ENCODE results near the gene CAPN1. TPM values are rescaled to one million over a fixed set of nuclear protein-coding genes. Genes with fewer than 3 reads are reported as not detected.

CAPN1 gene
- total RNA-seq, 1 experiment from 2014 or later: 111 TPM

GRCh38 chr11:65215441-65216076 is 33.8 kb downstream of the CAPN1 start:
- no peak overlapping the region for H3K4me3 Mint-ChIP-seq (ENCODE audit: unreplicated experiment)
- H3K9me3 Mint-ChIP-seq (ENCODE audit: unreplicated experiment): peaks cover 8% of the 10 kb centered on the region
- DNase-seq (ENCODE audit: unreplicated experiment): no peak
- TF ChIP-seq CTCF (IDR thresholded peaks at IDR 0.05; ENCODE audit: unreplicated experiment): no peak
- POLR2A ChIA-PET: interaction anchor here (0.7 to 1.2 kb wide), 5 partner anchors 24 to 1049 kb away, joined by 3 to 4 read pairs (median 3); no protein-coding TSS in a partner anchor
- CTCF ChIA-PET: interaction anchor here (0.8 kb wide), 1 partner anchor 127 kb away, joined by 3 read pairs; no protein-coding TSS in a partner anchor
- H3K36me3 Mint-ChIP-seq (ENCODE audit: insufficient read depth, unreplicated experiment): peaks cover 8% of the 10 kb centered on the region
- intact Hi-C loops (cut with micrococcal nuclease): no loop called here
- H3K4me1 Mint-ChIP-seq (ENCODE audit: insufficient read depth, unreplicated experiment): peaks cover 12% of the 10 kb centered on the region
- H3K27me3 Mint-ChIP-seq (ENCODE audit: insufficient read depth, unreplicated experiment): no peaks in the 10 kb centered on the region
- BruUV-seq (replicated peaks): no TSS peak
- H3K27ac Mint-ChIP-seq (ENCODE audit: low read depth, unreplicated experiment): no peak overlapping the region

- no peak for TF ChIP-seq CTCF (IDR thresholded peaks at IDR 0.05; ENCODE audit: unreplicated experiment)
- ChIA-PET POLR2A (no interaction called here), CTCF (no interaction called here)
- Mint-ChIP-seq H3K36me3 (ENCODE audit: insufficient read depth, unreplicated experiment) (peaks cover 8% of the 10 kb centered on the region), H3K4me3 (ENCODE audit: unreplicated experiment) (no peak overlapping the region), H3K27me3 (ENCODE audit: insufficient read depth, unreplicated experiment) (no peaks in the 10 kb centered on the region), H3K27ac (ENCODE audit: low read depth, unreplicated experiment) (no peak overlapping the region), H3K9me3 (ENCODE audit: unreplicated experiment) (peaks cover 8% of the 10 kb centered on the region), H3K4me1 (ENCODE audit: insufficient read depth, unreplicated experiment) (peaks cover 12% of the 10 kb centered on the region)
- intact Hi-C loops (cut with micrococcal nuclease): no loop called here
- no TSS peak for BruUV-seq (replicated peaks)
- no peak for DNase-seq (ENCODE audit: unreplicated experiment)
Measured at GRCh38 chr11:65216830-65217229, 35.1 kb downstream of the CAPN1 start.

- no peak for DNase-seq (ENCODE audit: unreplicated experiment)
- Mint-ChIP-seq H3K4me1 (ENCODE audit: insufficient read depth, unreplicated experiment) (peaks cover 12% of the 10 kb centered on the region), H3K27me3 (ENCODE audit: insufficient read depth, unreplicated experiment) (no peaks in the 10 kb centered on the region), H3K9me3 (ENCODE audit: unreplicated experiment) (peaks cover 8% of the 10 kb centered on the region), H3K36me3 (ENCODE audit: insufficient read depth, unreplicated experiment) (peaks cover 7% of the 10 kb centered on the region), H3K4me3 (ENCODE audit: unreplicated experiment) (no peak overlapping the region), H3K27ac (ENCODE audit: low read depth, unreplicated experiment) (no peak overlapping the region)
- no TSS peak for BruUV-seq (replicated peaks)
- intact Hi-C loops (cut with micrococcal nuclease): no loop called here
- POLR2A ChIA-PET: no interaction called here
- no peak for TF ChIP-seq CTCF (IDR thresholded peaks at IDR 0.05; ENCODE audit: unreplicated experiment)
- CTCF ChIA-PET: no interaction called here
Measured at GRCh38 chr11:65217441-65218423, 36.0 kb downstream of the CAPN1 start.

GRCh38 chr11:65218446-65218845 is 36.7 kb downstream of the CAPN1 start:
- Mint-ChIP-seq H3K9me3 (ENCODE audit: unreplicated experiment) (peaks cover 8% of the 10 kb centered on the region), H3K4me3 (ENCODE audit: unreplicated experiment) (no peak overlapping the region), H3K36me3 (ENCODE audit: insufficient read depth, unreplicated experiment) (no peaks in the 10 kb centered on the region), H3K27ac (ENCODE audit: low read depth, unreplicated experiment) (no peak overlapping the region), H3K4me1 (ENCODE audit: insufficient read depth, unreplicated experiment) (peaks cover 12% of the 10 kb centered on the region), H3K27me3 (ENCODE audit: insufficient read depth, unreplicated experiment) (no peaks in the 10 kb centered on the region)
- ChIA-PET POLR2A (no interaction called here), CTCF (interaction anchor here (1.2 kb wide), 1 partner anchor 11 kb away, joined by 3 read pairs; no protein-coding TSS in a partner anchor)
- no peak for TF ChIP-seq CTCF (IDR thresholded peaks at IDR 0.05; ENCODE audit: unreplicated experiment)
- intact Hi-C loops (cut with micrococcal nuclease): no loop called here
- BruUV-seq (replicated peaks): no TSS peak
- no peak for DNase-seq (ENCODE audit: unreplicated experiment)

Data from MCF 10A (cell line).